SK-N-SH (cell line): ENCODE results near the gene EDRF1. TPM values are rescaled to one million over a fixed set of nuclear protein-coding genes. Genes with fewer than 3 reads are reported as not detected.

ENCODE experiments used
- CTCF ChIA-PET: fragments of 300-600, 350-600 bp; formaldehyde crosslinking; extraction: SDS; loops from one replicate; lab custom pipeline; 2021; lab: Yijun Ruan, JAX
- POLR2A ChIA-PET: fragments of 350-600 bp; sonication (Branson Sonifier 250); formaldehyde crosslinking; extraction: SDS; loops from one replicate; lab custom pipeline; 2020; ENCODE audit warnings: antibody characterized with exemption, inconsistent platforms; lab: Yijun Ruan, JAX
- DNase-seq: peaks from one replicate; pipeline ENCODE4 v3.0.0; 2012
- H2AFZ ChIP-seq: fragments of 200-600 bp; sonication (generic); 2 replicates; pipeline ENCODE4 v1.8.1; 2016; ENCODE audit warnings: antibody characterized with exemption, mild to moderate bottlenecking, low read depth
- H3F3A ChIP-seq: fragments of 200-600 bp; sonication (generic); replicated peaks from 2 replicates; pipeline ENCODE3; 2016; ENCODE audit warnings: antibody characterized with exemption, mild to moderate bottlenecking; ENCODE audit not compliant: insufficient read depth
- H3K27ac ChIP-seq, 2 experiments: fragments of 200-500 bp in 1 of 2; fragments of 200-600 bp in 1 of 2; sonication (Bioruptor generic) in 1 of 2; sonication (generic), shearing (Covaris generic) in 1 of 2; 2 replicates each; pipeline versions ENCODE4 v1.5.1 to v1.6.1; 2014 to 2016; ENCODE audit warnings: low read depth in 2 of 2, inconsistent platforms in 1 of 2, low read length in 1 of 2, mild to moderate bottlenecking in 1 of 2, mixed read lengths in 1 of 2
- H3K27me3 ChIP-seq: fragments of 200-600 bp; sonication (generic), shearing (Covaris generic); 2 replicates; pipeline ENCODE4 v1.6.1; 2016; ENCODE audit warnings: mixed run types; ENCODE audit not compliant: insufficient read depth
- H3K36me3 ChIP-seq, 2 experiments: fragments of 200-500 bp in 1 of 2; fragments of 200-600 bp in 1 of 2; sonication (Bioruptor generic) in 1 of 2; sonication (generic) in 1 of 2; replicated peaks in 1 of 2; 2 replicates each; pipeline versions ENCODE3 to v1.5.1; 2014 to 2016; ENCODE audit warnings: low read length in 1 of 2, mild to moderate bottlenecking in 1 of 2; ENCODE audit not compliant: insufficient read depth in 2 of 2, control insufficient read depth in 1 of 2
- H3K4me1 ChIP-seq, 2 experiments: fragments of 200-500 bp in 1 of 2; fragments of 200-600 bp in 1 of 2; sonication (Bioruptor generic) in 1 of 2; sonication (generic), shearing (Covaris generic) in 1 of 2; 2 replicates each; pipeline versions ENCODE4 v1.5.1 to v1.6.1; 2014 to 2016; ENCODE audit warnings: low read depth in 1 of 2, low read length in 1 of 2, mixed run types in 1 of 2; ENCODE audit not compliant: insufficient read depth in 2 of 2, control insufficient read depth in 1 of 2
- H3K4me2 ChIP-seq: fragments of 200-600 bp; sonication (generic), shearing (Covaris generic); 2 replicates; pipeline ENCODE4 v1.6.1; 2017; ENCODE audit warnings: mixed run types
- H3K4me3 ChIP-seq, 2 experiments: fragments of 200-500 bp in 1 of 2; fragments of 200-600 bp in 1 of 2; sonication (Bioruptor generic) in 1 of 2; sonication (generic), shearing (Covaris generic) in 1 of 2; 2 replicates each; pipeline versions ENCODE4 v1.5.1 to v1.8.1; 2014 to 2016; ENCODE audit warnings: low read depth in 2 of 2, inconsistent platforms in 1 of 2, low read length in 1 of 2, mild to moderate bottlenecking in 1 of 2, mixed read lengths in 1 of 2, moderate library complexity in 1 of 2
- H3K79me2 ChIP-seq: fragments of 200-600 bp; sonication (generic); 2 replicates; pipeline ENCODE4 v1.8.1; 2017; ENCODE audit warnings: mild to moderate bottlenecking; ENCODE audit not compliant: insufficient read depth
- H3K9ac ChIP-seq: fragments of 200-600 bp; sonication (generic); 2 replicates; pipeline ENCODE4 v1.6.1; 2017; ENCODE audit warnings: mixed run types
- H3K9me2 ChIP-seq: fragments of 200-600 bp; sonication (generic); 2 replicates; pipeline ENCODE4 v1.6.1; 2017; ENCODE audit warnings: mixed run types
- H3K9me3 ChIP-seq: fragments of 200-600 bp; sonication (generic); 2 replicates; pipeline ENCODE4 v1.6.1; 2017; ENCODE audit warnings: mixed run types, mild to moderate bottlenecking, moderate library complexity
- H4K20me1 ChIP-seq: fragments of 200-600 bp; sonication (generic); 2 replicates; pipeline ENCODE4 v1.6.1; 2017; ENCODE audit warnings: mild to moderate bottlenecking, mixed run types; ENCODE audit not compliant: insufficient read depth
- CHD2 ChIP-seq: fragments of 150-350 bp; IDR thresholded peaks from 2 replicates; pipeline ENCODE4 v1.6.1; 2018; ENCODE audit warnings: low read length; ENCODE audit not compliant: partially characterized antibody
- EP300 ChIP-seq, 2 experiments: IDR thresholded peaks; 2 replicates each; pipeline versions ENCODE4 v1.4.0 to v1.6.1; 2012; ENCODE audit warnings: borderline replicate concordance in 1 of 2, low read depth in 1 of 2, low read length in 1 of 2
- FOXJ3 ChIP-seq: sonication (generic); formaldehyde crosslinking; IDR thresholded peaks from 2 replicates; pipeline ENCODE4 v1.5.1; 2020; ENCODE audit warnings: mild to moderate bottlenecking, missing genetic modification reagents
- GABPA ChIP-seq: IDR thresholded peaks from 2 replicates; pipeline ENCODE4 v1.4.0; 2012; ENCODE audit warnings: low read depth, mild to moderate bottlenecking
- GATA2 ChIP-seq: sonication (generic); formaldehyde crosslinking; IDR thresholded peaks from 2 replicates; pipeline ENCODE4 v1.5.0; 2020; ENCODE audit warnings: mild to moderate bottlenecking, missing genetic modification reagents
- IRF3 ChIP-seq: fragments of 150-350 bp; IDR thresholded peaks from 2 replicates; pipeline ENCODE4 v1.6.1; 2016; ENCODE audit warnings: mild to moderate bottlenecking, low read depth, low read length
- MEF2A ChIP-seq: IDR thresholded peaks from 2 replicates; pipeline ENCODE4 v1.4.0; 2012; ENCODE audit warnings: low read depth, borderline replicate concordance
- NFIC ChIP-seq: IDR thresholded peaks from 2 replicates; pipeline ENCODE4 v1.4.0; 2012; ENCODE audit warnings: borderline replicate concordance
- PBX3 ChIP-seq: IDR thresholded peaks from 2 replicates; pipeline ENCODE4; 2012
- RAD21 ChIP-seq: IDR thresholded peaks from 2 replicates; pipeline ENCODE4 v1.6.1; 2012; ENCODE audit warnings: mild to moderate bottlenecking, low read length
- RFX5 ChIP-seq: IDR thresholded peaks from 2 replicates; pipeline ENCODE4 v1.6.1; 2012; ENCODE audit warnings: mild to moderate bottlenecking, improper control_type of control experiment, low read length
- RXRA ChIP-seq: IDR thresholded peaks from 2 replicates; pipeline ENCODE4 v1.4.0; 2012; ENCODE audit warnings: low read depth, mild to moderate bottlenecking, borderline replicate concordance
- SIN3A ChIP-seq: IDR thresholded peaks from 2 replicates; pipeline ENCODE4 v1.6.1; 2012; ENCODE audit warnings: low read depth, mild to moderate bottlenecking, low read length, moderate library complexity, borderline replicate concordance
- TCF12 ChIP-seq: IDR thresholded peaks from 2 replicates; pipeline ENCODE4 v1.4.0; 2012
- USF2 ChIP-seq: fragments of 150-350 bp; IDR thresholded peaks from 2 replicates; pipeline ENCODE4 v1.6.1; 2017; ENCODE audit warnings: antibody characterized with exemption, low read length, low read depth, borderline replicate concordance
- YY1 ChIP-seq: IDR thresholded peaks from 2 replicates; pipeline ENCODE4 v1.4.0; 2012; ENCODE audit warnings: low read depth, mild to moderate bottlenecking
- ZBTB33 ChIP-seq: IDR thresholded peaks from 2 replicates; pipeline ENCODE4 v1.4.0; 2012; ENCODE audit warnings: low read depth, borderline replicate concordance
- WGBS: methylation state at CpG from one replicate; pipeline ENCODE4 v1.1.6; 2017; ENCODE audit warnings: low lambda C conversion rate; 5-methylcytosine and 5-hydroxymethylcytosine counted together
- polyA plus RNA-seq, 3 experiments: library from polyadenylated mRNA; depleted of rRNA; stranded (reverse); fragments of >200 nt; gene quantifications; 2 replicates each; pipeline ENCODE4 v1.2.3, GENCODE V29; 2012

The EDRF1 gene
- polyA plus RNA-seq, 1 of the 3 experiments (the other 2 are of a cell fraction), result 19.2 TPM

GRCh38 chr10:125785791-125786190 is 66.3 kb downstream of the EDRF1 start:
- Histone ChIP-seq H3K9me3 (no peaks in the 10 kb centered on the region), H3K27me3 (no peaks in the 10 kb centered on the region), H3F3A (no peaks in the 10 kb centered on the region), H3K9ac (no peak overlapping the region), H3K4me3 (no peak overlapping the region), H2AFZ (no peak overlapping the region), H4K20me1 (no peaks in the 10 kb centered on the region), H3K36me3 (peaks cover 0 to 13% of the 10 kb centered on the region in 2 experiments), H3K4me2 (no peak overlapping the region), H3K4me1 (no peaks in the 10 kb centered on the region), H3K27ac (no peak overlapping the region), H3K9me2 (no peaks in the 10 kb centered on the region), H3K79me2 (no peaks in the 10 kb centered on the region)
- DNase-seq, result no peak
- CTCF ChIA-PET, result no interaction called here
- TF ChIP-seq TCF12 (no peak), RFX5 (no peak), GATA2 (CRISPR knock-in tag) (no peak), MEF2A (no peak), YY1 (no peak), PBX3 (no peak), FOXJ3 (CRISPR knock-in tag) (no peak), SIN3A (no peak), CHD2 (no peak), RXRA (no peak), EP300 (IDR thresholded peaks at IDR 0.05; ENCODE audit: borderline replicate concordance in 1 of 2, low read depth in 1 of 2, low read length in 1 of 2) (no peak), GABPA (no peak), NFIC (no peak), RAD21 (no peak), IRF3 (no peak), USF2 (no peak), ZBTB33 (no peak)
- POLR2A ChIA-PET, result no interaction called here
- WGBS, result 84% methylated on average over 9 of the region's 9 CpGs
